Nephron progenitor cell (in vitro differentiated cells): ENCODE data around the gene VPS13D.

Experiments used
- DNase-seq: peaks from one replicate; pipeline ENCODE4 v3.0.0; 2021
- H3K27ac Mint-ChIP-seq: 2 replicates; pipeline ENCODE4 v1.8.0; 2021; ENCODE audit warnings: mild to moderate bottlenecking, moderate library complexity, mixed read lengths
- H3K27me3 Mint-ChIP-seq: 2 replicates; pipeline ENCODE4 v1.8.0; 2021; ENCODE audit warnings: mild to moderate bottlenecking, low read depth, mixed read lengths; ENCODE audit not compliant: poor library complexity
- H3K36me3 Mint-ChIP-seq: 2 replicates; pipeline ENCODE4 v1.8.0; 2021; ENCODE audit warnings: low read depth, mixed read lengths
- H3K4me1 Mint-ChIP-seq: 2 replicates; pipeline ENCODE4 v1.8.0; 2021; ENCODE audit warnings: mixed read lengths
- H3K4me3 Mint-ChIP-seq: 2 replicates; pipeline ENCODE4 v1.8.0; 2021; ENCODE audit warnings: mild to moderate bottlenecking, moderate library complexity, mixed read lengths
- H3K9me3 Mint-ChIP-seq: 2 replicates; pipeline ENCODE4 v1.8.0; 2021; ENCODE audit warnings: mild to moderate bottlenecking, moderate library complexity, mixed read lengths
- CTCF ChIP-seq: fragments of 200-600 bp; sonication (generic); IDR thresholded peaks from 2 replicates; pipeline ENCODE4 v1.5.0; 2021; ENCODE audit warnings: antibody characterized with exemption

The VPS13D gene

GRCh38 chr1:12183095-12183794 is 46.6 kb upstream of the VPS13D start:
- Mint-ChIP-seq H3K27me3 (peaks cover 8% of the 10 kb centered on the region), H3K4me3 (no peak overlapping the region), H3K9me3 (no peaks in the 10 kb centered on the region), H3K36me3 (no peaks in the 10 kb centered on the region), H3K4me1 (peaks cover 34% of the 10 kb centered on the region), H3K27ac (no peak overlapping the region)
- TF ChIP-seq CTCF = no peak
- DNase-seq = no peak

- Mint-ChIP-seq H3K4me1 (peaks cover 25% of the 10 kb centered on the region), H3K27ac (no peak overlapping the region), H3K9me3 (no peaks in the 10 kb centered on the region), H3K4me3 (no peak overlapping the region), H3K36me3 (no peaks in the 10 kb centered on the region), H3K27me3 (peaks cover 8% of the 10 kb centered on the region)
- no peak for TF ChIP-seq CTCF
- peak; percentile 41 for DNase-seq
Measured at GRCh38 chr1:12184008-12184681, 45.7 kb upstream of the VPS13D start.

- Mint-ChIP-seq H3K36me3 (no peaks in the 10 kb centered on the region), H3K27me3 (no peaks in the 10 kb centered on the region), H3K9me3 (no peaks in the 10 kb centered on the region), H3K27ac (peak overlapping the region; percentile 42), H3K4me3 (no peak overlapping the region), H3K4me1 (peaks cover 24% of the 10 kb centered on the region)
- no peak for TF ChIP-seq CTCF
- no peak for DNase-seq
Measured at GRCh38 chr1:12185036-12185917, 44.6 kb upstream of the VPS13D start.

- Mint-ChIP-seq H3K27ac (peak overlapping the region; percentile 45), H3K4me3 (no peak overlapping the region), H3K36me3 (no peaks in the 10 kb centered on the region), H3K9me3 (no peaks in the 10 kb centered on the region), H3K27me3 (no peaks in the 10 kb centered on the region), H3K4me1 (peaks cover 24% of the 10 kb centered on the region)
- no peak for TF ChIP-seq CTCF
- DNase-seq = no peak
Measured at GRCh38 chr1:12185918-12186678, 43.7 kb upstream of the VPS13D start.

- Mint-ChIP-seq H3K4me3 (no peak overlapping the region), H3K9me3 (no peaks in the 10 kb centered on the region), H3K27me3 (no peaks in the 10 kb centered on the region), H3K36me3 (no peaks in the 10 kb centered on the region), H3K4me1 (peaks cover 24% of the 10 kb centered on the region), H3K27ac (no peak overlapping the region)
- no peak for TF ChIP-seq CTCF
- DNase-seq = no peak
Measured at GRCh38 chr1:12186679-12186985, 43.2 kb upstream of the VPS13D start.
